Peyer's patch (tissue), 4 donors: ENCODE results near the gene PRDM15.

ENCODE experiments used
- POLR2A ChIP-seq, 2 donors: fragments of 450-650 bp; IDR thresholded peaks; one replicate each; pipeline ENCODE4 v1.5.1; 2017; ENCODE audit warnings: antibody characterized with exemption in 2 of 2, mild to moderate bottlenecking in 2 of 2, moderate library complexity in 2 of 2
- TF ChIP-seq, protein P1 (sequence below), 6 experiments: fragments of 450-650 bp in 4 of 6; fragments of 200-600 bp in 2 of 6; sonication (generic) in 1 of 6; IDR thresholded peaks; one replicate each; pipeline ENCODE4 v1.5.1; 2017 to 2019; ENCODE audit warnings: antibody characterized with exemption in 6 of 6, mild to moderate bottlenecking in 3 of 6, moderate library complexity in 1 of 6

DNA sequence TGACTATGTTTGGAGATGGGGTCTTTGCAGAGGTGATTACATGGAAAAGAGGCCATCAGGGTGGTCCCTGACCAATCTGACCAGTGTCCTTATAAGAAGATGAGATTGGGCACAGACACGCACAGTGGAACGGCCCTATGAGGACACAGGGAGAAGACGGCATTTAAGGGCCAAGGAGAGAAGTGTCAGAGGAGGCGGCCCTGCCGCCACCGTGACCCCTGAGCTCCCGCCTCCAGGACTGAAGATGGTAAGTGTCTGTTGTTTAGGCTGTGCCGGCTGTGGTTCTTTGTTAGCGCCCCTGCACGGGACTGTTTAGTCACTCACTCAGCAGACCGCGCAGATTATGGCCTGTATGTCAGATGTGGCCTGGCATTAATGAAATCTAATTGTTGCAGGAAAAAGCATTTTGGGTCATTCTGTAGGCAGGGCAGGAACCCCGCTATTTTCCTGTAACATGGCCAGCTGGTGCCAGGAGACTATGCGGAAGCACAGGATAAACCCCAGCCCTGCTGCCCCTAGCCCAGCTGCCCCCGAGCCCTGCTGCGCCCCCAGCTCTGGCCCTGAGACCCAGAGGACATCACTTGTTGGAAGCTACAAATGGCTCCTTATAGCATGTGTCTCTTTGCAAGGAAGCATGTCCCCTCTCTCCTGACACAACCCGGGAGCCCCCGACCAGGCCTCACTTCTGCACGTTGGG lies 58.6 kb downstream of the PRDM15 start:
- TF ChIP-seq, protein P1, sequence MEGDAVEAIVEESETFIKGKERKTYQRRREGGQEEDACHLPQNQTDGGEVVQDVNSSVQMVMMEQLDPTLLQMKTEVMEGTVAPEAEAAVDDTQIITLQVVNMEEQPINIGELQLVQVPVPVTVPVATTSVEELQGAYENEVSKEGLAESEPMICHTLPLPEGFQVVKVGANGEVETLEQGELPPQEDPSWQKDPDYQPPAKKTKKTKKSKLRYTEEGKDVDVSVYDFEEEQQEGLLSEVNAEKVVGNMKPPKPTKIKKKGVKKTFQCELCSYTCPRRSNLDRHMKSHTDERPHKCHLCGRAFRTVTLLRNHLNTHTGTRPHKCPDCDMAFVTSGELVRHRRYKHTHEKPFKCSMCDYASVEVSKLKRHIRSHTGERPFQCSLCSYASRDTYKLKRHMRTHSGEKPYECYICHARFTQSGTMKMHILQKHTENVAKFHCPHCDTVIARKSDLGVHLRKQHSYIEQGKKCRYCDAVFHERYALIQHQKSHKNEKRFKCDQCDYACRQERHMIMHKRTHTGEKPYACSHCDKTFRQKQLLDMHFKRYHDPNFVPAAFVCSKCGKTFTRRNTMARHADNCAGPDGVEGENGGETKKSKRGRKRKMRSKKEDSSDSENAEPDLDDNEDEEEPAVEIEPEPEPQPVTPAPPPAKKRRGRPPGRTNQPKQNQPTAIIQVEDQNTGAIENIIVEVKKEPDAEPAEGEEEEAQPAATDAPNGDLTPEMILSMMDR (IDR thresholded peaks at IDR 0.05) = no peak
- TF ChIP-seq POLR2A (IDR thresholded peaks at IDR 0.05) = no peak
